LNCaP clone FGC (cell line): ENCODE results near the gene NADK2.
"Not testable (repeated sequence)": the region's sequence is repeated elsewhere in the genome, so short reads cannot be mapped to it uniquely, and the experiment has no call there.

Experiments used
- DNase-seq: peaks from one replicate; pipeline ENCODE4 v3.0.0-alpha.2; 2011; ENCODE audit warnings: low read depth
- H3K4me3 ChIP-seq: 2 replicates; pipeline ENCODE4 v1.5.1; 2011; ENCODE audit warnings: mild to moderate bottlenecking, low read depth, low read length, control low read depth
- TF ChIP-seq, protein P1 (sequence below): IDR thresholded peaks from 2 replicates; pipeline ENCODE4 v1.5.1; 2012; ENCODE audit warnings: mild to moderate bottlenecking; ENCODE audit not compliant: control insufficient read depth, insufficient read depth; ENCODE audit errors: extremely low read depth

NADK2 gene

GRCh38 chr5:36241631-36242533 is at the start of gene NADK2:
Gene NADK2, minus strand, starts transcription at chr5:36241925. Its CDS starts 127 bp downstream, at chr5:36241798.
- peak; percentile 92 for DNase-seq
- peak within 1 kb of the TSS; percentile 79 for H3K4me3 ChIP-seq
- TF ChIP-seq, protein P1, sequence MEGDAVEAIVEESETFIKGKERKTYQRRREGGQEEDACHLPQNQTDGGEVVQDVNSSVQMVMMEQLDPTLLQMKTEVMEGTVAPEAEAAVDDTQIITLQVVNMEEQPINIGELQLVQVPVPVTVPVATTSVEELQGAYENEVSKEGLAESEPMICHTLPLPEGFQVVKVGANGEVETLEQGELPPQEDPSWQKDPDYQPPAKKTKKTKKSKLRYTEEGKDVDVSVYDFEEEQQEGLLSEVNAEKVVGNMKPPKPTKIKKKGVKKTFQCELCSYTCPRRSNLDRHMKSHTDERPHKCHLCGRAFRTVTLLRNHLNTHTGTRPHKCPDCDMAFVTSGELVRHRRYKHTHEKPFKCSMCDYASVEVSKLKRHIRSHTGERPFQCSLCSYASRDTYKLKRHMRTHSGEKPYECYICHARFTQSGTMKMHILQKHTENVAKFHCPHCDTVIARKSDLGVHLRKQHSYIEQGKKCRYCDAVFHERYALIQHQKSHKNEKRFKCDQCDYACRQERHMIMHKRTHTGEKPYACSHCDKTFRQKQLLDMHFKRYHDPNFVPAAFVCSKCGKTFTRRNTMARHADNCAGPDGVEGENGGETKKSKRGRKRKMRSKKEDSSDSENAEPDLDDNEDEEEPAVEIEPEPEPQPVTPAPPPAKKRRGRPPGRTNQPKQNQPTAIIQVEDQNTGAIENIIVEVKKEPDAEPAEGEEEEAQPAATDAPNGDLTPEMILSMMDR = peak; percentile 63

- TF ChIP-seq, protein P1 = no peak
- peak; percentile 91 for DNase-seq
- H3K4me3 ChIP-seq = no peak overlapping the region
These were observed 44.3 kb upstream of the NADK2 start for GRCh38 chr5:36285837-36286615.

DNA sequence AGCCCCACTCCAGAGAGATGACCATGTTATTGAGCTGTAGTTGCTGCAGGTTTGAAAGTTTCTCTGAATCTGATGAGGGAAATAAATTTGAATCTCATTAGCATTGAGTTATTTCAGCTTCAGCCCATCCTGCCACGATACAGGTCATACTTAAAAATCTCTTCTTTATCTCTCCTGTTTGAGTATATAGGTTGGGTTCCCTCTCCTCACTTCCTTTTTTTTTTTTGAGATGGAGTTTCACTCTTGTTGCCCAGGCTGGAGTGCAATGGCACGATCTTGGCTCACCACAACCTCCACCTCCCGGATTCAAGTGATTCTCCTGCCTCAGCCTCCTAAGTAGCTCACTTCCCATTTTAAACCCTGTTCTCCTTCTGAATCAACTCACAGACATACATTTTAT is 42.0 kb upstream of the NADK2 start:
- not testable (repeated sequence) for DNase-seq, H3K4me3 ChIP-seq

DNA sequence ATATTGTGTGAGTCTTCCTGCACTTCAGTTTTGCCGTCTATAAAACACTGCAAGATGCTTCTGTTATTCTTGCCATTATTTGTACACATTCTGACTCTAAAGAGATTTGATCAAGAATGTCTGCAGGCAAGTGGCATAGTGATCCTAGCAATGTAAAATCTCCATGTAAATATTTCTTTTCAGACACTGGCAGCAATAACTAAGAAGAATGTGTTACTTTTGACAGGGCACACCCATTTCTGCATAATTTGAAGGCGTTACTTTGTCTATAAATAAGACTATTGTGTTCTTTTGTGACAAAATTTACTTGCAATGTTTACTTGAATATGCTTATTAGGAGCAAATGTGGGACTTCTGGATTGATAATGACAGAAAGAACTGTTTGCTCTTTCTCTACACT is 39.9 kb upstream of the NADK2 start:
- no peak for DNase-seq
- TF ChIP-seq, protein P1 = no peak
- no peak overlapping the region for H3K4me3 ChIP-seq

DNA sequence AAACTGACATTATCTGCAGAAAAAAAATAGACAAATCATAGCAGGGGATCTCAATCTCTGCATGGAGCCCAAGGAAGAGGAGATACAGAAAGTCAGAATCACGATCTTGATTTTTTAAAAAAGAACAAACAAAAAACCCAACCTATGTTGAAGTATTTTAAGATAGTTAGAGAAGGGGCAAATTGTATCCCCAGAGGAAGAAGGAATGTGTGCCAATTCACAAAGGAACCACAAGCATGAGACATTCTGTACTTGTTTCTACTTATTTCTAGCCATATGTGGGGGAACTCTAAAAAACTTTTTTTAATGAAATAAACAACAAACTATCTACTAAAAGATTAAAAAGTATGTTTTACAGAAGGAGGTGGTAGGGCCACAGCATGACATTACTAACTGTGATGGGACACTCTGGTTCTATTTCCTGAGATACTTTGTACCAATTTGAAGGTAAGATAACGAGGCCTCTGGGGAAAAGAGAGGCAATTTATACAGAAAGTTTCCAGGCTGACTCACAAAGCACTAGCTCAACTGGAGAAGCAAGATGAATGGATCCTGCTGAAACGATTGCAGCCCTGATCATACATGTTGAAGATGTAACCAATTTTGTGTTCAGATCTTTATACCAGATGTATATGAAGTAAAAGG is 37.5 kb upstream of the NADK2 start:
- H3K4me3 ChIP-seq = no peak overlapping the region
- DNase-seq = no peak
- TF ChIP-seq, protein P1 = no peak

- H3K4me3 ChIP-seq = no peak overlapping the region
- TF ChIP-seq, protein P1 = no peak
- no peak for DNase-seq
These were observed 35.9 kb upstream of the NADK2 start for GRCh38 chr5:36277521-36278176.
